Skeletal muscle satellite cell (primary cell): ENCODE data around the gene DNASE1L1.

Source experiments
- H3K27me3 ChIP-seq: 2 replicates; pipeline ENCODE4 v1.7.0; 2013; ENCODE audit warnings: low read length; ENCODE audit not compliant: control insufficient read depth, insufficient read depth
- H3K36me3 ChIP-seq: 2 replicates; pipeline ENCODE4 v1.7.0; 2013; ENCODE audit warnings: mild to moderate bottlenecking, control low read depth, low read length; ENCODE audit not compliant: insufficient read depth
- H3K4me1 ChIP-seq: 2 replicates; pipeline ENCODE4 v1.7.0; 2013; ENCODE audit warnings: low read length; ENCODE audit not compliant: control insufficient read depth, insufficient read depth
- H3K4me2 ChIP-seq: 2 replicates; pipeline ENCODE4 v1.7.0; 2013; ENCODE audit warnings: mild to moderate bottlenecking, low read length
- H3K4me3 ChIP-seq: 2 replicates; pipeline ENCODE4 v1.7.0; 2013; ENCODE audit warnings: low read length
- H3K9ac ChIP-seq: 2 replicates; pipeline ENCODE4 v1.7.0; 2013; ENCODE audit warnings: mild to moderate bottlenecking, low read depth, low read length, moderate library complexity
- H3K9me3 ChIP-seq: replicated peaks from 2 replicates; pipeline ENCODE4 v1.7.0; 2013; ENCODE audit warnings: mild to moderate bottlenecking, control low read depth, low read length

The DNASE1L1 gene

GRCh38 chrX:154420402-154420756 lies 11.3 kb upstream of the DNASE1L1 start:
- no peaks in the 10 kb centered on the region for H3K36me3 ChIP-seq

GRCh38 chrX:154419688-154420401 lies 10.8 kb upstream of the DNASE1L1 start:
- H3K4me3 ChIP-seq = no peak overlapping the region
- no peaks in the 10 kb centered on the region for H3K27me3 ChIP-seq
- H3K9ac ChIP-seq = no peak overlapping the region
- no peaks in the 10 kb centered on the region for H3K9me3 ChIP-seq
- H3K4me2 ChIP-seq = no peak overlapping the region
- H3K36me3 ChIP-seq = no peaks in the 10 kb centered on the region
- H3K4me1 ChIP-seq = peaks cover 8% of the 10 kb centered on the region

More at GRCh38 chrX:154420402-154420756, 11.3 kb upstream of the DNASE1L1 start:
- Histone ChIP-seq H3K4me2 (no peak overlapping the region), H3K27me3 (no peaks in the 10 kb centered on the region), H3K4me3 (no peak overlapping the region), H3K9me3 (no peaks in the 10 kb centered on the region), H3K9ac (no peak overlapping the region), H3K4me1 (peaks cover 8% of the 10 kb centered on the region)

GRCh38 chrX:154419189-154419588 lies 10.1 kb upstream of the DNASE1L1 start:
- H3K27me3 ChIP-seq = no peaks in the 10 kb centered on the region
- H3K9ac ChIP-seq = no peak overlapping the region
- H3K4me1 ChIP-seq = peaks cover 8% of the 10 kb centered on the region
- H3K4me3 ChIP-seq = no peak overlapping the region
- H3K4me2 ChIP-seq = no peak overlapping the region
- no peaks in the 10 kb centered on the region for H3K9me3 ChIP-seq
- no peaks in the 10 kb centered on the region for H3K36me3 ChIP-seq

- Histone ChIP-seq H3K9me3 (no peaks in the 10 kb centered on the region), H3K36me3 (no peaks in the 10 kb centered on the region), H3K4me2 (no peak overlapping the region), H3K4me3 (no peak overlapping the region), H3K9ac (no peak overlapping the region), H3K4me1 (peaks cover 15% of the 10 kb centered on the region), H3K27me3 (no peaks in the 10 kb centered on the region)
These were observed 8.1 kb upstream of the DNASE1L1 start for GRCh38 chrX:154417157-154417556.

- no peak overlapping the region for H3K4me3 ChIP-seq
- no peaks in the 10 kb centered on the region for H3K27me3 ChIP-seq
- H3K4me2 ChIP-seq = no peak overlapping the region
- H3K36me3 ChIP-seq = no peaks in the 10 kb centered on the region
- H3K4me1 ChIP-seq = peaks cover 12% of the 10 kb centered on the region
- no peak overlapping the region for H3K9ac ChIP-seq
- H3K9me3 ChIP-seq = no peaks in the 10 kb centered on the region
These were observed 4.1 kb upstream of the DNASE1L1 start for GRCh38 chrX:154413142-154413541.

- Histone ChIP-seq H3K4me3 (peak overlapping the region; percentile 82), H3K4me2 (peak overlapping the region; percentile 80), H3K9ac (peak overlapping the region; percentile 87), H3K4me1 (peaks cover 12% of the 10 kb centered on the region), H3K36me3 (no peaks in the 10 kb centered on the region), H3K9me3 (no peaks in the 10 kb centered on the region), H3K27me3 (no peaks in the 10 kb centered on the region)
These were observed 3.4 kb upstream of the DNASE1L1 start for GRCh38 chrX:154412468-154412867.

- Histone ChIP-seq H3K9me3 (no peaks in the 10 kb centered on the region), H3K4me1 (peaks cover 12% of the 10 kb centered on the region), H3K9ac (peak overlapping the region; percentile 87), H3K4me3 (peak overlapping the region; percentile 82), H3K27me3 (no peaks in the 10 kb centered on the region), H3K4me2 (peak overlapping the region; percentile 80), H3K36me3 (no peaks in the 10 kb centered on the region)
These were observed 2.9 kb upstream of the DNASE1L1 start for GRCh38 chrX:154411981-154412340.

- Histone ChIP-seq H3K9me3 (no peaks in the 10 kb centered on the region), H3K9ac (peak overlapping the region; percentile 85), H3K4me1 (peaks cover 12% of the 10 kb centered on the region), H3K27me3 (no peaks in the 10 kb centered on the region), H3K36me3 (peaks cover 4% of the 10 kb centered on the region), H3K4me2 (peak overlapping the region; percentile 94), H3K4me3 (peak overlapping the region; percentile 72)
These were observed 314 bp downstream of the DNASE1L1 start for GRCh38 chrX:154408659-154409221.

- peaks cover 10% of the 10 kb centered on the region for H3K4me1 ChIP-seq
- H3K36me3 ChIP-seq = peaks cover 19% of the 10 kb centered on the region
- no peaks in the 10 kb centered on the region for H3K27me3 ChIP-seq
- H3K4me3 ChIP-seq = no peak overlapping the region
- H3K9me3 ChIP-seq = no peaks in the 10 kb centered on the region
- no peak overlapping the region for H3K9ac ChIP-seq
- no peak overlapping the region for H3K4me2 ChIP-seq
These were observed 4.3 kb downstream of the DNASE1L1 start for GRCh38 chrX:154404625-154405192.

- Histone ChIP-seq H3K9ac (no peak overlapping the region), H3K27me3 (no peaks in the 10 kb centered on the region), H3K36me3 (peaks cover 27% of the 10 kb centered on the region), H3K9me3 (no peaks in the 10 kb centered on the region), H3K4me2 (no peak overlapping the region), H3K4me3 (no peak overlapping the region), H3K4me1 (peaks cover 6% of the 10 kb centered on the region)
These were observed 5.2 kb downstream of the DNASE1L1 start for GRCh38 chrX:154403858-154404257.

GRCh38 chrX:154403192-154403591 lies 5.9 kb downstream of the DNASE1L1 start:
- Histone ChIP-seq H3K36me3 (peaks cover 33% of the 10 kb centered on the region), H3K9me3 (no peaks in the 10 kb centered on the region), H3K4me2 (no peak overlapping the region), H3K4me1 (peaks cover 6% of the 10 kb centered on the region), H3K4me3 (no peak overlapping the region), H3K9ac (no peak overlapping the region), H3K27me3 (no peaks in the 10 kb centered on the region)
